Measurements from ENCODE around the gene PPP4C. TPM values are rescaled to one million over a fixed set of nuclear protein-coding genes. Genes with fewer than 3 reads are reported as not detected.

The PPP4C gene
- 141 and 144 TPM in 2 replicates for total RNA-seq
- long read RNA-seq, partial matches to known transcripts: 1 of 6 reads
- long read RNA-seq, other reads (novel, unspliced or antisense): 4 of 6 reads

DNA sequence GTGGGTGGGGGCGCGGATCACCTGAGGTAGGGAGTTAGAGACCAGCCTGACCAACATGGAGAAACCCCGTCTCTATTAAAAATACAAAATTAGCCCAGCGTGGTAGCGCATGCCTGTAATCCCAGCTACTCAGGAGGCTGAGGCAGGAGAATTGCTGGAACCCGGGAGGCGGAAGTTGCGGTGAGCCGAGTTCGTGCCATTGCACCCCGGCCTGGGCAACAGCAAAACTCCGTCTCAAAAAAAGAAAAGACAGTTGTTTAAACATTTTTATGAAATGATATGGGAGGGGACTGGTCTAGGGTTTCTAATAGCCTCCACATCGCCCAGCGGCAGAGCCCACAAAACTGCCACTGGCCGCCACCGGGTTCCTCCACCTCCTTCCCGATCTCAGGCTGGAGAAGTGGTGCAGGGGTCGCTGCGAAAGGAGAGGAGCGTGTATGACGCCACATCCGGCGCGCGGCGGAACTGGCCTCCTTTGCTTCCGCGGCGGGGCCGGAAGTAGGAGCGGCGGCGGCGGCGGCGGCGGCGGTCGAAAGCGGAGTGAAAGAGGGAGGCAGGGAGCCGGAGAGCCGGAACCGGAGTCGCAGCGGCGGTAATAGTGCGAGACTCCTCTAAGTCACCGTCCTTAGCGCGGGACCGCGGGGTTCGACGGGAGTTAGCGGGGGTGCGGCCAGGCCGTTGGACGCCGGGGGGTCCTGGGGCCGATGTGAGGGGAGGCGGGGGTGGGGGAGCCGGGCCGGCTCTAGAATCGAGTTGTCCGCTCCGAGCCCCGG is at the start of gene PPP4C:
TSS of gene PPP4C (plus strand) at position 492 of the 773 bp plus-strand sequence. CDS start 384 bp downstream, outside the sequence.
- H3K4me1 Mint-ChIP-seq: peaks cover 31% of the 10 kb centered on the region
- TF ChIP-seq, protein P1, sequence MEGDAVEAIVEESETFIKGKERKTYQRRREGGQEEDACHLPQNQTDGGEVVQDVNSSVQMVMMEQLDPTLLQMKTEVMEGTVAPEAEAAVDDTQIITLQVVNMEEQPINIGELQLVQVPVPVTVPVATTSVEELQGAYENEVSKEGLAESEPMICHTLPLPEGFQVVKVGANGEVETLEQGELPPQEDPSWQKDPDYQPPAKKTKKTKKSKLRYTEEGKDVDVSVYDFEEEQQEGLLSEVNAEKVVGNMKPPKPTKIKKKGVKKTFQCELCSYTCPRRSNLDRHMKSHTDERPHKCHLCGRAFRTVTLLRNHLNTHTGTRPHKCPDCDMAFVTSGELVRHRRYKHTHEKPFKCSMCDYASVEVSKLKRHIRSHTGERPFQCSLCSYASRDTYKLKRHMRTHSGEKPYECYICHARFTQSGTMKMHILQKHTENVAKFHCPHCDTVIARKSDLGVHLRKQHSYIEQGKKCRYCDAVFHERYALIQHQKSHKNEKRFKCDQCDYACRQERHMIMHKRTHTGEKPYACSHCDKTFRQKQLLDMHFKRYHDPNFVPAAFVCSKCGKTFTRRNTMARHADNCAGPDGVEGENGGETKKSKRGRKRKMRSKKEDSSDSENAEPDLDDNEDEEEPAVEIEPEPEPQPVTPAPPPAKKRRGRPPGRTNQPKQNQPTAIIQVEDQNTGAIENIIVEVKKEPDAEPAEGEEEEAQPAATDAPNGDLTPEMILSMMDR (conservative IDR thresholded peaks at IDR 0.05): no peak
- peak within 1 kb of the TSS; percentile 96 for H3K4me3 Mint-ChIP-seq
- peak; percentile 89 for DNase-seq (ENCODE audit: low read depth, low spot score)
- no peaks in the 10 kb centered on the region for H3K27me3 Mint-ChIP-seq (ENCODE audit: low read depth)
- peak within 1 kb of the TSS; percentile 96 for H3K27ac Mint-ChIP-seq (ENCODE audit: unreplicated experiment)
- no peaks in the 10 kb centered on the region for H3K9me3 Mint-ChIP-seq
- H3K36me3 Mint-ChIP-seq (ENCODE audit: low read depth): peaks cover 12% of the 10 kb centered on the region

DNA sequence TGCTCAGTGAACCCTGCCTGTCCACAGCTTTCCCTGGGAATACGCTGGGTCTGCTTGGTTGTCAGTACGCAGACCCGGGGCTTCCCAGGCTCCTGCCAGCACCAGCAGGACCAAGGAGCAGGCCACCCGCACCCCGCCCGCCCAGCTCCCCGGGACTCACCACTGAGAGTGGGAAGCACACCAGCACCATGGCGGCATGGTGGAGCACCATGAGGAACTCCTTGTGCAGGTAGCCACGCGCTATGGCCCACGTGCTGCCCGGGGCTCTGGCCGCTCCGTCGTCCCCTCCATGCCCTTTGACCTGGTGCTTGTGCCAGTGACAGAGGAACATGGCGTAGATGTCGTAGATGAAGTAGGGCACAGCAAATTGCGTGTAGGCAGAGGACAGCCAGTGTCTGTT is 49.3 kb upstream of the PPP4C start:
- no peak for DNase-seq (ENCODE audit: low read depth, low spot score)
- no peaks in the 10 kb centered on the region for H3K36me3 Mint-ChIP-seq (ENCODE audit: low read depth)
- peaks cover 11% of the 10 kb centered on the region for H3K4me1 Mint-ChIP-seq
- H3K4me3 Mint-ChIP-seq: no peak overlapping the region
- H3K27ac Mint-ChIP-seq (ENCODE audit: unreplicated experiment): no peak overlapping the region
- no peaks in the 10 kb centered on the region for H3K9me3 Mint-ChIP-seq
- TF ChIP-seq, protein P1 (conservative IDR thresholded peaks at IDR 0.05): no peak
- peaks cover 33% of the 10 kb centered on the region for H3K27me3 Mint-ChIP-seq (ENCODE audit: low read depth)

DNA sequence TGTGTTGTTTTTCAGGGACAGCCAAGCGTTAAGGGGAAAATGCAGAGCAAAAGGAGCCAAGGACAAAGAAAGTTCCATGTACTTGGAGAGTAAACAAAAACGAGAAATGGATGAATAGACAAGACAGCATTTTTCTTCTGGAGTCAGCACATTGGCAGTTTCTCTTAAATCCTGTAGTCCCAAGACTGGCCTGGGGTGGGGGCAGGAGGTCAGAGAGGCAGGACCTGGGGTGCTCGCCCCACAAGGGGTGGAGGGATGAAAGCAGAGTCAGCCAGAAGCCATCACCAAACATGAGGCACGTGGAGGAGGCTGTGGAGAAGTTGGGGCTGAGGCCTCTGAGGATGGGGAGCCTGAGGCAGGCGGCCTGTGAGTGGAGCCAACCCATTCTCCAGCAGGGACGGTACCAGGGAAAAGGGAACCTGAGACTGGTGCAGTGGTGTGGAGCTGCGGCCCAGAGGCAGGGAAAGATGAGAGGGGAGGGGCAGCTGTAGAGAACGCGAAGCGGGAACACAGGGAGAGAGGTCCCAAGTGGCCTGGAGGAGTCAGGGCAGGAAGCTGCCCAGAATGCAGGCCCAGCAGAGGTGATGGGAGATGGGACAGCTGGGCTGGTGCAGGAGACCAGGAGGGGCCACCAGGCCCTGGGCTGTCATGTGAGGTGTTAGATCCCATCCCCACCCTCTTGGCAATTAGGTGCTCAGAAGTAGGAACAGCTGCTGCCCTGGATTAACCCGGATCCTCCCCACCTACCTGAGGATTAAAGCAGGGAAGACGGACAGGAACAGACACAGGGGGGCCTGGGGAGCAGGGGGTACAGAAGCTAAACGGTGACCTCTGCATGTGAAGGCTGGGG is 48.0 kb upstream of the PPP4C start:
- Mint-ChIP-seq H3K4me3 (peak overlapping the region; percentile 47), H3K36me3 (ENCODE audit: low read depth) (no peaks in the 10 kb centered on the region), H3K27me3 (ENCODE audit: low read depth) (peaks cover 40% of the 10 kb centered on the region), H3K9me3 (no peaks in the 10 kb centered on the region), H3K27ac (ENCODE audit: unreplicated experiment) (no peak overlapping the region), H3K4me1 (peaks cover 20% of the 10 kb centered on the region)
- no peak for DNase-seq (ENCODE audit: low read depth, low spot score)
- TF ChIP-seq, protein P1 (conservative IDR thresholded peaks at IDR 0.05): no peak

DNA sequence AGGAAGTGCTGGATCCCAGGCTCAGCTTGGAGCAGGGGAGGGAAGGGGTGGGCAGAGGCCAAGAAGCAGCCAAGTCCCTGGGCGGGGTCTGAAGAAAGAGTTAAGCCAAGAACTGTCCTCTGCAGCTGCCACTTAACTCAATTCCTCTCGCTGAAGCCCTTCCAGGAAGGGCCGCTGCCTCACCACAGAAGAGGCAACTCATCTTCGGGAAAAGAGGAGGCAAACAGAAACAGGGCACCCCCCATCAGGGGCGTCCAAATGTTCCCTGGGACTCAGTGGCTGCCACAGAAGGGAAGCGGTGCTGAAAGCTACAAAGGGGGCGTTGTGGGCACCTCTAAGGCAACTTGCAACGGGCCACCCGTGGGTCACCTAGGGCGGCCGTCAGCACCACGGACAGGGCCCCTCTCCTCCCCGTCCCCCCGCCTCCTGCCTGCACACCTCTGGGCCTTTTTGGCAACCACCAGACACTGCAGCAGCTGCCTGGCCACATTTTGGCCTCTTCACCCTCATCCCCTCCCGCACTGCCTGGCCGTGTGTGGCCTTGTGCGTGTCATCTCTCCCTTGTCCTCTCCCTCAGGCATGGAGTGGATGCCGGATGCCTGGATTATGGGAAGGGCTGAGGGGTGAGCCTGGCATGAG is 47.2 kb upstream of the PPP4C start:
- H3K9me3 Mint-ChIP-seq: no peaks in the 10 kb centered on the region
- H3K4me1 Mint-ChIP-seq: peaks cover 20% of the 10 kb centered on the region
- H3K4me3 Mint-ChIP-seq: no peak overlapping the region
- H3K27ac Mint-ChIP-seq (ENCODE audit: unreplicated experiment): no peak overlapping the region
- peaks cover 40% of the 10 kb centered on the region for H3K27me3 Mint-ChIP-seq (ENCODE audit: low read depth)
- TF ChIP-seq, protein P1 (conservative IDR thresholded peaks at IDR 0.05): no peak
- DNase-seq (ENCODE audit: low read depth, low spot score): no peak
- no peaks in the 10 kb centered on the region for H3K36me3 Mint-ChIP-seq (ENCODE audit: low read depth)

DNA sequence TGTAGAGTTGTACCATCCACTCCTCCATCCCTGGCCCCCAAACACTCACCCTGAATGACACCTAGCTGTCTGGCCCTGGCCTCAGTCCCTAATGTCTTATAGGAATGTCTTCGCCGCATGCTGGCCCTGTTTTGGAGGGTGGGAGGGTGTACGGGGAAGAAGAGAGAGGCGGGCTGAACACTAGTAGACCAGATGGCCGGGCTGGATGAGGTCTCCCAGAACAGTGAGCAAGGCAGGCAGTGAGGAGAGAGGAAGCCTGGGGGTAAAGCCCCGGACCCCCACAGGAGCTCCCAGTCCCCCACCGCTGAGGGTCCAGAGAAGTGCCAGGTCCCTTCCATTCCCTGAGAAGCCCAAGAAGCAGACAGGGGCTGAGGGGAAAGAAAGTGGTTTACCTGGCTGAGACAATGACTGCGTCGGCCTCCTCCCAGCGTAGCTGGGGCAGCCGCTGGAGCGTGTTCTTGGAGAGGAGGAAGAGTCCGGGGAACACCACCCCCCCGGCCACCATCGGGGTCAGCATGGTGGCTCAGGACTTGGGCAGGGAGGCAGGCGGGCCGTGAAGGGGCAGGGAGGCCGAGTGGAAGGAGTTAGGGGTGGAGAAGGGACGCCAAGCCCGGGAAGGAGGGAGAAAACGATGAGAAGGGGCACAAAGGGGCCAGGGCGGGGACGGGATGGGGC is 45.6 kb upstream of the PPP4C start:
- Mint-ChIP-seq H3K27me3 (ENCODE audit: low read depth) (peaks cover 46% of the 10 kb centered on the region), H3K9me3 (no peaks in the 10 kb centered on the region), H3K4me1 (peaks cover 20% of the 10 kb centered on the region), H3K36me3 (ENCODE audit: low read depth) (no peaks in the 10 kb centered on the region), H3K4me3 (peak overlapping the region; percentile 77), H3K27ac (ENCODE audit: unreplicated experiment) (no peak overlapping the region)
- TF ChIP-seq, protein P1 (conservative IDR thresholded peaks at IDR 0.05): no peak
- no peak for DNase-seq (ENCODE audit: low read depth, low spot score)
